H9 (cell line): ENCODE data around the gene GALNT10. TPM values are rescaled to one million over a fixed set of nuclear protein-coding genes. Genes with fewer than 3 reads are reported as not detected.

Experiments
- DNase-seq: peaks from one replicate; pipeline ENCODE4 v3.0.0-alpha.2; 2017
- H2AFZ ChIP-seq: one replicate; pipeline ENCODE4 v1.6.1; 2013; ENCODE audit warnings: mild to moderate bottlenecking, low read length, control low read depth, moderate library complexity
- H2AK5ac ChIP-seq: 2 replicates; pipeline ENCODE4 v1.6.1; 2013; ENCODE audit warnings: low read length, control low read depth, mixed read lengths; ENCODE audit not compliant: insufficient read length
- H2BK120ac ChIP-seq: one replicate; pipeline ENCODE4 v1.6.1; 2013; ENCODE audit warnings: low read depth, mild to moderate bottlenecking, low read length, control low read depth, inconsistent platforms; ENCODE audit not compliant: poor library complexity, severe bottlenecking
- H2BK12ac ChIP-seq: 2 replicates; pipeline ENCODE4 v1.6.1; 2013; ENCODE audit warnings: low read length, control low read depth, mixed read lengths, low read depth; ENCODE audit not compliant: insufficient read length
- H2BK15ac ChIP-seq: 2 replicates; pipeline ENCODE4 v1.6.1; 2013; ENCODE audit warnings: low read depth, low read length, control low read depth
- H2BK20ac ChIP-seq: one replicate; pipeline ENCODE4 v1.6.1; 2013; ENCODE audit warnings: low read depth, mild to moderate bottlenecking, low read length, control low read depth, inconsistent platforms; ENCODE audit not compliant: poor library complexity, severe bottlenecking
- H2BK5ac ChIP-seq: 2 replicates; pipeline ENCODE4 v1.6.1; 2013; ENCODE audit warnings: low read length, control low read depth, mixed read lengths; ENCODE audit not compliant: insufficient read length
- H3K14ac ChIP-seq: 2 replicates; pipeline ENCODE4 v1.6.1; 2013; ENCODE audit warnings: low read length, control low read depth; ENCODE audit not compliant: insufficient read depth
- H3K18ac ChIP-seq: 2 replicates; pipeline ENCODE4 v1.6.1; 2013; ENCODE audit warnings: low read depth, mild to moderate bottlenecking, mixed read lengths, low read length, control low read depth; ENCODE audit not compliant: insufficient read length
- H3K23ac ChIP-seq: 2 replicates; pipeline ENCODE4 v1.6.1; 2013; ENCODE audit warnings: low read length, control low read depth, mixed read lengths, low read depth; ENCODE audit not compliant: insufficient read length
- H3K23me2 ChIP-seq: 2 replicates; pipeline ENCODE4 v1.6.1; 2013; ENCODE audit warnings: low read depth, mild to moderate bottlenecking, mixed read lengths, low read length, control low read depth; ENCODE audit not compliant: insufficient read length, poor library complexity, severe bottlenecking
- H3K27ac ChIP-seq: 2 replicates; pipeline ENCODE4 v1.5.1; 2013; ENCODE audit warnings: low read length, control low read depth, mixed read lengths, low read depth; ENCODE audit not compliant: insufficient read length
- H3K27me3 ChIP-seq: 2 replicates; pipeline ENCODE4 v1.6.1; 2013; ENCODE audit warnings: low read length, control low read depth, inconsistent platforms; ENCODE audit not compliant: insufficient read depth
- H3K4ac ChIP-seq: 2 replicates; pipeline ENCODE4 v1.6.1; 2013; ENCODE audit warnings: low read depth, mild to moderate bottlenecking, control low read depth, inconsistent platforms, low read length, moderate library complexity
- H3K4me1 ChIP-seq: 2 replicates; pipeline ENCODE4 v1.6.1; 2013; ENCODE audit warnings: low read length, control low read depth, inconsistent platforms; ENCODE audit not compliant: insufficient read depth
- H3K4me2 ChIP-seq: 2 replicates; pipeline ENCODE4 v1.6.1; 2013; ENCODE audit warnings: low read length, control low read depth, mixed read lengths; ENCODE audit not compliant: insufficient read length, insufficient read depth
- H3K56ac ChIP-seq: 2 replicates; pipeline ENCODE4 v1.6.1; 2013; ENCODE audit warnings: low read depth, mild to moderate bottlenecking, mixed read lengths, low read length, control low read depth; ENCODE audit not compliant: insufficient read length
- H3K79me1 ChIP-seq: 2 replicates; pipeline ENCODE4 v1.6.1; 2013; ENCODE audit warnings: low read depth, mild to moderate bottlenecking, moderate library complexity, low read length, control low read depth, inconsistent platforms; ENCODE audit not compliant: insufficient read depth, poor library complexity, severe bottlenecking
- H3K79me2 ChIP-seq: 2 replicates; pipeline ENCODE4 v1.6.1; 2013; ENCODE audit warnings: low read length, control low read depth, inconsistent platforms; ENCODE audit not compliant: insufficient read depth
- H3K9ac ChIP-seq: 2 replicates; pipeline ENCODE4 v1.6.1; 2013; ENCODE audit warnings: low read length, control low read depth, mixed read lengths; ENCODE audit not compliant: insufficient read length; ENCODE audit errors: extremely low read depth
- H3K9me3 ChIP-seq: one replicate; pipeline ENCODE4 v1.6.1; 2013; ENCODE audit warnings: low read depth, low read length, inconsistent platforms; ENCODE audit not compliant: control insufficient read depth
- H3T11ph ChIP-seq: one replicate; pipeline ENCODE4 v1.6.1; 2013; ENCODE audit warnings: mild to moderate bottlenecking, low read length, control low read depth, inconsistent platforms
- H4K20me1 ChIP-seq: one replicate; pipeline ENCODE4 v1.6.1; 2013; ENCODE audit not compliant: control insufficient read depth, insufficient read length, insufficient read depth
- H4K5ac ChIP-seq: 2 replicates; pipeline ENCODE4 v1.6.1; 2013; ENCODE audit warnings: low read depth, mild to moderate bottlenecking, mixed read lengths, low read length, control low read depth; ENCODE audit not compliant: insufficient read length
- H4K8ac ChIP-seq: replicated peaks from 2 replicates; pipeline ENCODE4 v1.6.1; 2013; ENCODE audit warnings: low read length, control low read depth, mixed read lengths, low read depth; ENCODE audit not compliant: insufficient read length
- H4K91ac ChIP-seq: 2 replicates; pipeline ENCODE4 v1.6.1; 2013; ENCODE audit warnings: low read depth, mild to moderate bottlenecking, moderate library complexity, mixed read lengths, low read length, control low read depth; ENCODE audit not compliant: insufficient read length
- H3K27ac Mint-ChIP-seq, 3 experiments: 2 replicates in 2 of 3; 3 replicates in 1 of 3; pipeline ENCODE4 v1.8.0; 2020 to 2021; ENCODE audit warnings: mixed read lengths in 3 of 3, mild to moderate bottlenecking in 1 of 3, moderate library complexity in 1 of 3
- H3K27me3 Mint-ChIP-seq: 2 replicates; pipeline ENCODE4 v1.8.0; 2021; ENCODE audit warnings: low read depth, mild to moderate bottlenecking, moderate library complexity, mixed read lengths
- H3K36me3 Mint-ChIP-seq, 3 experiments: 2 replicates in 2 of 3; 3 replicates in 1 of 3; pipeline ENCODE4 v1.8.0; 2020 to 2021; ENCODE audit warnings: low read depth in 3 of 3, mixed read lengths in 3 of 3; ENCODE audit not compliant: insufficient read depth in 1 of 3
- H3K4me1 Mint-ChIP-seq, 2 experiments: 2 replicates each; pipeline ENCODE4 v1.8.0; 2020; ENCODE audit warnings: mixed read lengths in 2 of 2
- H3K4me3 Mint-ChIP-seq, 2 experiments: 2 replicates in 1 of 2; 3 replicates in 1 of 2; pipeline ENCODE4 v1.8.0; 2020 to 2021; ENCODE audit warnings: mild to moderate bottlenecking in 2 of 2, mixed read lengths in 2 of 2, moderate library complexity in 1 of 2
- H3K9me3 Mint-ChIP-seq, 2 experiments: 2 replicates in 1 of 2; 3 replicates in 1 of 2; pipeline ENCODE4 v1.8.0; 2020; ENCODE audit warnings: mild to moderate bottlenecking in 2 of 2, mixed read lengths in 2 of 2, moderate library complexity in 1 of 2
- WGBS: extraction: QIAGEN DNeasy Blood & Tissue Kit; methylation state at CpG from one replicate; pipeline ENCODE4 v1.1.7; 2013; ENCODE audit warnings: missing lambda C conversion rate, low lambda C conversion rate, mixed read lengths; ENCODE audit not compliant: insufficient read length; ENCODE audit errors: extremely low coverage; 5-methylcytosine and 5-hydroxymethylcytosine counted together
- total RNA-seq: library from RNA; stranded (reverse); gene quantifications from 2 replicates; pipeline ENCODE4 v1.2.1, GENCODE V29; 2021
- TF ChIP-seq, protein P1 (sequence below): fragments of 200-600 bp; sonication (generic); conservative IDR thresholded peaks from 3 replicates; pipeline ENCODE4 v1.8.0; 2021; ENCODE audit warnings: antibody characterized with exemption, mild to moderate bottlenecking

GALNT10 gene
- total RNA-seq, 1 experiment from 2014 or later, result 15.4 TPM

DNA sequence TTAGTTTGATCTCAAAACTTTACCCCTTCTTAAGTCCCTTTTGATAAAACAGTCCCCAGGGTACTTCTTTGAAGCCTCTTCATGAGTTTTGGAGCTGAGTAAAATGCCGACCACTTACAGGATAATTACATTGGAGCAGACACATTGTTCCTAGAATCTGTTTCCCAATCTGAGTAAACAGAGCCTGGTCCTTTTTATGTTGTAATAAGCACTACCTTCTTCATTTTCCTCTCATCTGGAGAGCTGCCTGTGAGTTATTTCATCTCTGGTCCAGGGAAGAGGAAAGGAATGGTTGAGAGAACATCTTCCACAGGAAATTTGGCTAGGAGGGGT is 26.3 kb upstream of the GALNT10 start:
- Mint-ChIP-seq H3K9me3 (no peaks in the 10 kb centered on the region), H3K4me1 (peaks cover 61 to 72% of the 10 kb centered on the region in 2 experiments), H3K27ac (peak overlapping the region in 1 of 3 experiments; percentile 49; a peak in 1 of 7 replicates), H3K4me3 (no peak overlapping the region), H3K27me3 (peaks cover 2% of the 10 kb centered on the region; the same call in 1 of the 2 replicates), H3K36me3 (no peaks in the 10 kb centered on the region)
- Histone ChIP-seq H3K23ac (no peak overlapping the region), H3K56ac (no peak overlapping the region), H4K91ac (no peak overlapping the region), H4K20me1 (no peaks in the 10 kb centered on the region), H3K9ac (no peak overlapping the region), H3T11ph (no peak overlapping the region), H3K18ac (no peak overlapping the region), H3K79me1 (no peaks in the 10 kb centered on the region), H3K27ac (no peak overlapping the region), H3K9me3 (no peaks in the 10 kb centered on the region), H3K4ac (no peak overlapping the region), H2BK20ac (no peak overlapping the region), H4K8ac (no peak overlapping the region), H4K5ac (no peak overlapping the region), H2BK12ac (no peak overlapping the region), H2AK5ac (no peak overlapping the region), H2BK120ac (no peak overlapping the region), H2AFZ (no peak overlapping the region), H3K4me1 (peaks cover 9% of the 10 kb centered on the region; the same call in 1 of the 2 replicates), H3K23me2 (peaks cover 2% of the 10 kb centered on the region), H3K4me2 (no peak overlapping the region), H3K14ac (no peak overlapping the region), H2BK5ac (no peak overlapping the region), H3K79me2 (no peaks in the 10 kb centered on the region), H2BK15ac (no peak overlapping the region), H3K27me3 (no peaks in the 10 kb centered on the region)
- DNase-seq, result no peak
- WGBS, result no CpG with 5 or more reads among the region's 1 CpG
- TF ChIP-seq, protein P1, sequence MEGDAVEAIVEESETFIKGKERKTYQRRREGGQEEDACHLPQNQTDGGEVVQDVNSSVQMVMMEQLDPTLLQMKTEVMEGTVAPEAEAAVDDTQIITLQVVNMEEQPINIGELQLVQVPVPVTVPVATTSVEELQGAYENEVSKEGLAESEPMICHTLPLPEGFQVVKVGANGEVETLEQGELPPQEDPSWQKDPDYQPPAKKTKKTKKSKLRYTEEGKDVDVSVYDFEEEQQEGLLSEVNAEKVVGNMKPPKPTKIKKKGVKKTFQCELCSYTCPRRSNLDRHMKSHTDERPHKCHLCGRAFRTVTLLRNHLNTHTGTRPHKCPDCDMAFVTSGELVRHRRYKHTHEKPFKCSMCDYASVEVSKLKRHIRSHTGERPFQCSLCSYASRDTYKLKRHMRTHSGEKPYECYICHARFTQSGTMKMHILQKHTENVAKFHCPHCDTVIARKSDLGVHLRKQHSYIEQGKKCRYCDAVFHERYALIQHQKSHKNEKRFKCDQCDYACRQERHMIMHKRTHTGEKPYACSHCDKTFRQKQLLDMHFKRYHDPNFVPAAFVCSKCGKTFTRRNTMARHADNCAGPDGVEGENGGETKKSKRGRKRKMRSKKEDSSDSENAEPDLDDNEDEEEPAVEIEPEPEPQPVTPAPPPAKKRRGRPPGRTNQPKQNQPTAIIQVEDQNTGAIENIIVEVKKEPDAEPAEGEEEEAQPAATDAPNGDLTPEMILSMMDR, result no peak
